ENCODE results near the gene FKBP7. TPM values are rescaled to one million over a fixed set of nuclear protein-coding genes. Genes with fewer than 3 reads are reported as not detected.

The FKBP7 gene
- polyA plus RNA-seq, 1 donor: 21.6 TPM

DNA sequence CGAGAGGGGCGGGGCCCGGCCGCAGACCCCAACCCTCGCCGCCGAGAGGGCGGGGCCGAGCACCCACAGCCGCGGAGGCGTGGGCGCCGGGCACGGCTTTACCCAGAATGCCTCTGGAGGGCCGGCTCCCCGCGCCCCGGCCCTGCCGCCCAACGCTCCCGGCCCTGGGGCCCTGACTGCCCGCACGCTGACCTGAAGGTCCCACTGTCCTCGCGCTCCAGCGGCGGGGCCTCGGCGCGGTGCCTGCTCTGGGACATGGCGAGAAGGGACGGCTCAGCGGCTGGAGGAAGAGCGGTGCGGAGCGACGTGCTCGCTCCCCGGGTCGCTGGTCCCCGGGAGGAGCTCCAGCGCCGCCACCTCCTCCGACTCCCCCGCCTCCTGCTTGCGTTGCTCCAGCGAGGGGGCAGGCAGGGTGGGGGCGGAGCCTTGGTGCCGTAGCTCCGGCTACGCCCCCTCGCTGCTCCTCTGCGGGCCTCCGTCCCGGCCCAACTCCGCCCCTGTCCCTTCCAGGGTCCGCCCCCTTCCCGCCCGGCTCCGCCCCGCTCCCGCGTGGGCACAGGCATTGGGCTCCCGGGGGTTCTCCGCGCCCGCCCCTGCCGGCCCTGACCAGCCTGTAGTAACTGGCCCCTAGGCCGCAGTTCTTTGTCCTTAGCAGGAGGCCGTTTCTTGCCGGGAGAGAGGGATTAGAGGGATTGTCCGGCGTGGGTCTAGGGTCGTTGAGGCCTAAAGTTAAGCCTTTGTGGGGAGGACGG, 27.4 kb downstream of the FKBP7 start, which contains the start of the genes PJVK and PRKRA:
TSS of gene PJVK (plus strand) at position 605 of the 752 bp plus-strand sequence. CDS start 2,032 bp downstream, outside the sequence.
TSS of gene PRKRA (minus strand) at position 402 of the 752 bp plus-strand sequence. CDS start at position 257, 145 bp downstream.
- peak; percentile 98 to 99 for DNase-seq
- Histone ChIP-seq H3K4me1 (ENCODE audit: control insufficient read depth, insufficient read depth, low read length) (peaks cover 11% of the 10 kb centered on the region), H3K36me3 (ENCODE audit: control insufficient read depth, insufficient read depth, low read length) (peaks cover 18% of the 10 kb centered on the region), H3K27ac (ENCODE audit: low read length) (peak within 1 kb of the TSS; percentile 100), H3K4me3 (ENCODE audit: low read length) (peak within 1 kb of the TSS; percentile 50), H3K9me3 (ENCODE audit: control insufficient read depth, low read depth, low read length) (no peaks in the 10 kb centered on the region), H3K27me3 (ENCODE audit: control insufficient read depth, insufficient read depth, low read length) (peaks cover 2% of the 10 kb centered on the region)
- no CpG with 5 or more reads among the region's 76 CpGs for WGBS (ENCODE audit: insufficient coverage, low lambda C conversion rate)

DNA sequence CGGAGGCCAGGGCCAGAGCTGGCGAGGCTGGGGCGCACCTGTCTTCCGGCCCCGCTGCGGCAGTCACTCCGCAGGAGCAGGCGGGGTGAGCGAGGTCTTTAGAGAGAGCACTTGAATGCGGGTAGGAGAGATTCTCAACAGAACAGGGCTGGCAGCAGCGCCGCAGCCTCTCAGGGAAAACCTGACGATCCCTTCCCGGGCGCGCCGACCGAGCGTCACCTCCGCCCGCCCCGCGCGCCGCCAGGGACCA, 28.0 kb downstream of the FKBP7 start:
- H3K36me3 ChIP-seq (ENCODE audit: control insufficient read depth, insufficient read depth, low read length): peaks cover 22% of the 10 kb centered on the region

GRCh38 chr2:178449700-178450523, 28.5 kb downstream of the FKBP7 start:
- DNase-seq: peak; percentile 11 to 19

More for the DNA sequence above, 28.0 kb downstream of the FKBP7 start:
- Histone ChIP-seq H3K9me3 (ENCODE audit: control insufficient read depth, low read depth, low read length) (no peaks in the 10 kb centered on the region), H3K27me3 (ENCODE audit: control insufficient read depth, insufficient read depth, low read length) (peaks cover 2% of the 10 kb centered on the region), H3K27ac (ENCODE audit: low read length) (peak overlapping the region; percentile 100), H3K4me3 (ENCODE audit: low read length) (peak overlapping the region; percentile 50), H3K4me1 (ENCODE audit: control insufficient read depth, insufficient read depth, low read length) (peaks cover 11% of the 10 kb centered on the region)
- no CpG with 5 or more reads among the region's 25 CpGs for WGBS (ENCODE audit: insufficient coverage, low lambda C conversion rate)
- DNase-seq: peak in 1 of 2 donors; percentile 74

GRCh38 chr2:178448968-178449661, 29.3 kb downstream of the FKBP7 start:
- H3K4me3 ChIP-seq (ENCODE audit: low read length): no peak overlapping the region
- peaks cover 34% of the 10 kb centered on the region for H3K36me3 ChIP-seq (ENCODE audit: control insufficient read depth, insufficient read depth, low read length)
- DNase-seq: no peak
- 80% methylated on average over 2 of the region's 4 CpGs for WGBS (ENCODE audit: insufficient coverage, low lambda C conversion rate)
- no peak overlapping the region for H3K27ac ChIP-seq (ENCODE audit: low read length)
- H3K27me3 ChIP-seq (ENCODE audit: control insufficient read depth, insufficient read depth, low read length): peaks cover 2% of the 10 kb centered on the region
- no peaks in the 10 kb centered on the region for H3K9me3 ChIP-seq (ENCODE audit: control insufficient read depth, low read depth, low read length)
- peaks cover 11% of the 10 kb centered on the region for H3K4me1 ChIP-seq (ENCODE audit: control insufficient read depth, insufficient read depth, low read length)

More at GRCh38 chr2:178449700-178450523, 28.5 kb downstream of the FKBP7 start:
- 10% methylated on average over 2 of the region's 18 CpGs for WGBS (ENCODE audit: insufficient coverage, low lambda C conversion rate)
- peaks cover 2% of the 10 kb centered on the region for H3K27me3 ChIP-seq (ENCODE audit: control insufficient read depth, insufficient read depth, low read length)
- no peaks in the 10 kb centered on the region for H3K9me3 ChIP-seq (ENCODE audit: control insufficient read depth, low read depth, low read length)
- H3K27ac ChIP-seq (ENCODE audit: low read length): peak overlapping the region; percentile 100
- H3K4me3 ChIP-seq (ENCODE audit: low read length): peak overlapping the region; percentile 50
- peaks cover 27% of the 10 kb centered on the region for H3K36me3 ChIP-seq (ENCODE audit: control insufficient read depth, insufficient read depth, low read length)
- peaks cover 11% of the 10 kb centered on the region for H3K4me1 ChIP-seq (ENCODE audit: control insufficient read depth, insufficient read depth, low read length)

DNA sequence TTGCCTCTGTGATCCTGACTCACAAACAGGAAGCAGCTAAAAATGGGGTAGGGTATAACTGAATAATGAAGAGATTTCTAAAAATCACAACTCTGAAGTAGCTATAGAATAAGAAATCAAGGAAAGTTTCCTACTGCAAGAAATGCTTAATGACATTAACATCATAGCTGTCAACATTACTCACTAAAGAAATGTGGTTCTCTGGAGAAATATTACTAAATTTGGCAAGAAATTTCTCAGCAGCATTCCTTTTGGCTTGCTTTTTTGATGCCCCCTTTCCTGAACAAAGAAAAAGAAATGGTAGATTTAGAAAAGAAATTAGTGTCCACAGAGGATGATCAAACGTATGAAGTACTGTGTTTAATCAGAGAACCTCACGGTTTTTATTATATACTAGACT, 37.0 kb downstream of the FKBP7 start:
- no peak for DNase-seq
- no peaks in the 10 kb centered on the region for H3K9me3 ChIP-seq (ENCODE audit: control insufficient read depth, low read depth, low read length)
- no peak overlapping the region for H3K27ac ChIP-seq (ENCODE audit: low read length)
- peaks cover 55% of the 10 kb centered on the region for H3K36me3 ChIP-seq (ENCODE audit: control insufficient read depth, insufficient read depth, low read length)
- no peaks in the 10 kb centered on the region for H3K4me1 ChIP-seq (ENCODE audit: control insufficient read depth, insufficient read depth, low read length)
- H3K27me3 ChIP-seq (ENCODE audit: control insufficient read depth, insufficient read depth, low read length): no peaks in the 10 kb centered on the region
- 83% methylated on average over 2 of the region's 2 CpGs for WGBS (ENCODE audit: insufficient coverage, low lambda C conversion rate)
- H3K4me3 ChIP-seq (ENCODE audit: low read length): no peak overlapping the region

GRCh38 chr2:178436662-178437061, 41.7 kb downstream of the FKBP7 start:
- H3K4me3 ChIP-seq (ENCODE audit: low read length): no peak overlapping the region
- H3K27me3 ChIP-seq (ENCODE audit: control insufficient read depth, insufficient read depth, low read length): no peaks in the 10 kb centered on the region
- DNase-seq: no peak
- 100% methylated on average over 2 of the region's 2 CpGs for WGBS (ENCODE audit: insufficient coverage, low lambda C conversion rate)
- H3K36me3 ChIP-seq (ENCODE audit: control insufficient read depth, insufficient read depth, low read length): peaks cover 57% of the 10 kb centered on the region
- no peak overlapping the region for H3K27ac ChIP-seq (ENCODE audit: low read length)
- H3K9me3 ChIP-seq (ENCODE audit: control insufficient read depth, low read depth, low read length): no peaks in the 10 kb centered on the region
- H3K4me1 ChIP-seq (ENCODE audit: control insufficient read depth, insufficient read depth, low read length): no peaks in the 10 kb centered on the region

GRCh38 chr2:178429336-178429735, 49.1 kb downstream of the FKBP7 start:
- Histone ChIP-seq H3K4me1 (ENCODE audit: control insufficient read depth, insufficient read depth, low read length) (peaks cover 6% of the 10 kb centered on the region), H3K27ac (ENCODE audit: low read length) (no peak overlapping the region), H3K36me3 (ENCODE audit: control insufficient read depth, insufficient read depth, low read length) (peaks cover 46% of the 10 kb centered on the region), H3K9me3 (ENCODE audit: control insufficient read depth, low read depth, low read length) (peaks cover 6% of the 10 kb centered on the region), H3K27me3 (ENCODE audit: control insufficient read depth, insufficient read depth, low read length) (no peaks in the 10 kb centered on the region), H3K4me3 (ENCODE audit: low read length) (no peak overlapping the region)
- no peak for DNase-seq

- peak in 1 of 2 donors; percentile 28 for DNase-seq
- Histone ChIP-seq H3K4me1 (ENCODE audit: control insufficient read depth, insufficient read depth, low read length) (peaks cover 6% of the 10 kb centered on the region), H3K4me3 (ENCODE audit: low read length) (no peak overlapping the region), H3K27ac (ENCODE audit: low read length) (no peak overlapping the region), H3K36me3 (ENCODE audit: control insufficient read depth, insufficient read depth, low read length) (peaks cover 37% of the 10 kb centered on the region), H3K9me3 (ENCODE audit: control insufficient read depth, low read depth, low read length) (peaks cover 6% of the 10 kb centered on the region), H3K27me3 (ENCODE audit: control insufficient read depth, insufficient read depth, low read length) (no peaks in the 10 kb centered on the region)
- no CpG with 5 or more reads among the region's 1 CpG for WGBS (ENCODE audit: insufficient coverage, low lambda C conversion rate)
Measured at GRCh38 chr2:178428396-178428806, 50.0 kb downstream of the FKBP7 start.

DNA sequence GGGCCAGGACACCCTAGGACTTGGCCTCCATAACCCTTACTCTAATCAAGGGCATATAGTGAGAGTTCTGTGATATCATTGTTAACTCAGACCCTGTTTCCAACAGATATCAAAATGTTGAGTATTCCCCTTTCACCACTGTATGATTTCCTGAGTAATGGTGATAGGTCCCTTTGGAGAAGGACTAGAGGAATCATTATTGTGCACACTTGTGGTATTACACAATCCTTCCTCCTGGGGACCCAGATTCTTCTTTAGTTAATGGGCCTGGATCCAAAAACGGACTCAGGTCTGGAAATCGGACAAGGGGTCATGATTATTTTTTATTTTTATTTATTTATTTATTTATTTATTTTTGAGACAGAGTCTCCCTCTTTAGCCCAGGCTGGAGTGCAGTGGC, 50.9 kb downstream of the FKBP7 start:
- WGBS (ENCODE audit: insufficient coverage, low lambda C conversion rate): 100% methylated on average over 1 of the region's 2 CpGs
- Histone ChIP-seq H3K4me1 (ENCODE audit: control insufficient read depth, insufficient read depth, low read length) (peaks cover 6% of the 10 kb centered on the region), H3K36me3 (ENCODE audit: control insufficient read depth, insufficient read depth, low read length) (peaks cover 28% of the 10 kb centered on the region)

GRCh38 chr2:178426388-178426787, 52.0 kb downstream of the FKBP7 start:
- Histone ChIP-seq H3K36me3 (ENCODE audit: control insufficient read depth, insufficient read depth, low read length) (peaks cover 17% of the 10 kb centered on the region), H3K27ac (ENCODE audit: low read length) (no peak overlapping the region), H3K9me3 (ENCODE audit: control insufficient read depth, low read depth, low read length) (peaks cover 6% of the 10 kb centered on the region), H3K4me1 (ENCODE audit: control insufficient read depth, insufficient read depth, low read length) (peaks cover 6% of the 10 kb centered on the region), H3K27me3 (ENCODE audit: control insufficient read depth, insufficient read depth, low read length) (no peaks in the 10 kb centered on the region), H3K4me3 (ENCODE audit: low read length) (no peak overlapping the region)
- no CpG with 5 or more reads among the region's 3 CpGs for WGBS (ENCODE audit: insufficient coverage, low lambda C conversion rate)
- DNase-seq: no peak

More for the DNA sequence above, 50.9 kb downstream of the FKBP7 start:
- H3K27me3 ChIP-seq (ENCODE audit: control insufficient read depth, insufficient read depth, low read length): no peaks in the 10 kb centered on the region
- H3K9me3 ChIP-seq (ENCODE audit: control insufficient read depth, low read depth, low read length): peaks cover 6% of the 10 kb centered on the region
- no peak overlapping the region for H3K4me3 ChIP-seq (ENCODE audit: low read length)
- no peak overlapping the region for H3K27ac ChIP-seq (ENCODE audit: low read length)
- no peak for DNase-seq
